SKM-1 (cell line): Measurements from ENCODE around the gene UNC45A.

ENCODE experiments used
- DNase-seq: peaks from one replicate; lab custom pipeline; 2025; ENCODE audit not compliant: unreplicated experiment; lab: John Stamatoyannopoulos, UW

The UNC45A gene

GRCh38 chr15:90994417-90995311, 59.6 kb downstream of the UNC45A start, which contains the start of gene PRC1:
PRC1 (minus strand) TSS chr15:90994535; CDS start chr15:90994417, 118 bp downstream.
- DNase-seq: peak; percentile 92

DNA sequence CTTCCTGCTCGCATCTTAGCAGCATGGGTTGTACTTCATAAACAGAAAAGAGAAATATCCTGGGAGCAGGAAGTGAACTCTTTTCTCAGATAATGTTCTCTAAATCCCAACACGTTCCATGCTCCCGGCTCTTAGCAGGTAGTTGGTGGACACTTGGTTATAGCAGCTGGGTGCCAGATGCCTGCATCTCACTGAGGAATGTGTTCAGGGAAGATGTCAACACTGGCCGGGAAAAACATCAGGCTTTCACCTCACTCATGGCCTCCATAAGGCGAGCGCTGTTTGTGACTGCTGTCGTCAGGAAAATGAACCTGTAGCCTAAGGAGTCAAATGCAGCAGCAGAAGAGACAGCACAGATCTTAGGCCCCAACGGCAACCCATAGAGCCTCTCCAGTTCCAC, 63.7 kb downstream of the UNC45A start:
- DNase-seq: no peak

DNA sequence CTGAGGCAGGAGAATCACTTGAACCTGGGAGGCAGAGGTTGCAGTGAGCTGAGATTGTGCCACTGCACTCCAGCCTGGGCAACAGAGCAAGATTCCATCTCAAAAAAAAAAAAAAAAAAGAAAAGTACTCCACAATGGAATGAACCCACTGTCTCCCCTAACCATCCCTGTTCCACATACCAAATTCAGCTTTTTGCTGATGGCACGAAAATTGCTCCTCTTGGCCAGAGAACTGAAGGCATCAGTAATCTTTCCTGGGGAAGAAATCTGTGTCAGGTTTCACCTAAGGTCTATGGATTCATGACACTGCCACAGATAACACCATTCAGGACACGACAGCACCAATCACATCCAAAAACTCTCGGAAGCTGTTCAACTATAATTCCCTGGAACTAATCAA, 66.1 kb downstream of the UNC45A start:
- no peak for DNase-seq
